Esophagus (tissue), 2 donors: ENCODE data around the gene SLFN12. TPM values are rescaled to one million over a fixed set of nuclear protein-coding genes. Genes with fewer than 3 reads are reported as not detected.

Experiments
- H3K27ac ChIP-seq, 2 donors: one replicate each; pipeline ENCODE4 v1.5.1; 2013; ENCODE audit warnings: low read depth in 2 of 2, mild to moderate bottlenecking in 2 of 2, inconsistent platforms in 1 of 2, low read length in 1 of 2, moderate library complexity in 1 of 2
- H3K27me3 ChIP-seq, 2 donors: one replicate each; pipeline ENCODE4 v1.6.1; 2013; ENCODE audit warnings: low read length in 2 of 2, control low read depth in 1 of 2, mild to moderate bottlenecking in 1 of 2; ENCODE audit not compliant: insufficient read depth in 2 of 2, control insufficient read depth in 1 of 2
- H3K36me3 ChIP-seq, 2 donors: one replicate each; pipeline ENCODE4 v1.6.1; 2013; ENCODE audit warnings: low read length in 1 of 2; ENCODE audit not compliant: control insufficient read depth in 2 of 2, insufficient read depth in 2 of 2
- H3K4me1 ChIP-seq, 2 donors: one replicate each; pipeline ENCODE4 v1.6.1; 2013; ENCODE audit warnings: low read length in 1 of 2; ENCODE audit not compliant: control insufficient read depth in 2 of 2, insufficient read depth in 2 of 2
- H3K4me3 ChIP-seq, 2 donors: one replicate each; pipeline ENCODE4 v1.5.1; 2013; ENCODE audit warnings: low read length in 2 of 2, mild to moderate bottlenecking in 2 of 2, low read depth in 1 of 2, moderate library complexity in 1 of 2
- H3K9me3 ChIP-seq, 2 donors: one replicate each; pipeline ENCODE4 v1.6.1; 2013; ENCODE audit warnings: mild to moderate bottlenecking in 2 of 2, low read depth in 1 of 2, low read length in 1 of 2, moderate library complexity in 1 of 2; ENCODE audit not compliant: control insufficient read depth in 2 of 2, insufficient read depth in 1 of 2
- WGBS, 2 donors: extraction: QIAGEN DNeasy Blood & Tissue Kit; methylation state at CpG; one replicate each; pipeline ENCODE4 v1.1.7; 2013; 5-methylcytosine and 5-hydroxymethylcytosine counted together
- polyA plus RNA-seq, 2 donors: library from polyadenylated mRNA; stranded (reverse); fragments of 200-250 nt; gene quantifications; one replicate each; pipeline ENCODE4 v1.2.3, GENCODE V29; 2013
- donor health status: healthy with polysubstance abuse.
- donor health status: Bipolar disorder and iron deficiency.

The SLFN12 gene
- polyA plus RNA-seq, 2 donors: 1.9 to 2.0 TPM

DNA sequence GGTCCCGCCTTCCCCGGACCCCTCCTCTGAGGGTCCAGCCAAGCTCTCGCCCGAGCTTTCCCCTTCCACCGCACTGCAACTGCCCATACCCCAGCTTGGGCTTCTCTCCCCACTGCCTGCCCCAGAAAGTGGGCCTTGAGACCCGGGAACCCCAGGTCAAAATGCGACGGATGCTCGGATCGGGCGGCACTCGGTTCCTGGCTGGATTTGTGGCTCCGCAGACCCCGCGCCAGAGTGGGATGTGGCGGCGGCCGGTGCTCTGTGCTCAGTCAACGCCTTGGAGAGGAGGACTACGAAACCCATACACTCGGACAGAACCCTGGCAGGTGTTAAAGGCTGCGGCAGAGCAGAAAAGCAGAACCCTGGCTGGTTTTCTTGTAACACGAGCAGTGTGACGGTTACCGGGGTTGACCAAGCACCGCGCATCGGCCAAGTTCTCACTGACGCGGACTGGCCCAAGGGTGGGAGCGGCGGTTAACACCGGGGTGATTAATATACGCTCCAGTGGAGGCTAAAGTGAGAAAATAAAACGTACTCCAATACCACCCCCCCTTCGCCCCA, 17.2 kb upstream of the SLFN12 start:
- Histone ChIP-seq H3K9me3 (no peaks in the 10 kb centered on the region), H3K27ac (no peak overlapping the region), H3K4me1 (no peaks in the 10 kb centered on the region), H3K27me3 (no peaks in the 10 kb centered on the region), H3K36me3 (no peaks in the 10 kb centered on the region), H3K4me3 (no peak overlapping the region)
- 31 to 41% methylated on average over 36 of the region's 36 CpGs for WGBS, 2 donors

DNA sequence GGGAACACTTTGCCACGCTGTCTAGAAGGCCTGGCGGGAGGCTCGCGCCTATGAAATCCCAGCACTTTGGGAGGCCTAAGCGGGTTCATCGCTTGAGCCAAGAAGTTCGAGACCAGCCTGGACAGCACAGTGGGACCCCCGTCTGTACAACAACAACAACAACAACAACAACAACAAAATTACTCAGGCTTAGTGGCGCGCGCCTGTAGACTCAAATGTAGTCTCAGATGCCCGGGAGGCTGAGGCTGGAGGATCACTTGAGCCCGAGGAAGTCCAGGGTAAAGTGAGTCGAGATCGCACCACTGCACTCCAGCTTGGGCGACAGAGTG, 16.6 kb upstream of the SLFN12 start:
- Histone ChIP-seq H3K27ac (peak overlapping the region in 1 of 2 donors; percentile 66), H3K36me3 (no peaks in the 10 kb centered on the region), H3K9me3 (no peaks in the 10 kb centered on the region), H3K4me3 (no peak overlapping the region), H3K27me3 (no peaks in the 10 kb centered on the region), H3K4me1 (no peaks in the 10 kb centered on the region)
- whole genome bisulfite sequencing, 2 donors: 37 to 41% methylated on average over 15 to 16 of the region's 16 CpGs

DNA sequence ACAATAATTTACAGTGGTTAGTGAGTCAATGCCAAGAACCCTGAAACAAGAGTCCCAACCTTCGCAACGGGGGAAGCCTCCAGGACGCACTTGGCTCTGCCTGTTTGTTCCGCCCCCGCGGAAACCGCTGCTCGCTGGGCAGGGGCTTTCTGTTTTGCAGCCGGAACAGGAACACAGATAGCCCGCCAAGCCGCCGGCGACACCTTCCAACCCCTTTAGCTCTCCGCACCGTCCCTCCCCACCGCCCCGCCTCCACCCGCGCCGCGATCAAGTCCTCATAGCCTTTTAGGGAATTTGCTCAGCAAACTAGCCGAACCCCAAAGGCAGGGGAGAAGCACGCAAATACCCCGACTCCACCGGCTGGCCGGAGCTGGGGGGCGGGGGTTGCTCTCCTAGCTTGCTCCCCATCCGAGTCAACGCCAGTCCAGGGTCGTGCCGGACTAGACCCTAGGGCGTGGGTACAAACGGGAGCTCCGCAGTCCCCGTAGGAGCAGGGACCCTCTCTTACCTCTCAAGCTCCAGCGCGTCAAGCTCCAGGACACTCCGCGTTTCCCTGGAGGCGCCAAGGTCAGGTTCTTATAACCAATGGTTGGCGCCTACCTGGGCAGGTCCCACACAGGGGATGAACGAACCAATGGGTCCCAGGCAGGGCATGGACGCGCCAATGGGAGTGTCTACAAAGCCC, 16.1 kb upstream of the SLFN12 start, which contains the start of gene SLFN13:
Gene SLFN13 (minus strand): TSS at position 553 of the 685 bp plus-strand sequence. CDS start 3,086 bp downstream, outside the sequence.
- WGBS, 2 donors: 2% methylated on average over 44 of the region's 44 CpGs
- no peaks in the 10 kb centered on the region for H3K36me3 ChIP-seq
- H3K27ac ChIP-seq: peak within 1 kb of the TSS; percentile 59 to 66
- H3K4me3 ChIP-seq: peak within 1 kb of the TSS; percentile 53 to 57
- no peaks in the 10 kb centered on the region for H3K27me3 ChIP-seq
- no peaks in the 10 kb centered on the region for H3K4me1 ChIP-seq
- no peaks in the 10 kb centered on the region for H3K9me3 ChIP-seq

DNA sequence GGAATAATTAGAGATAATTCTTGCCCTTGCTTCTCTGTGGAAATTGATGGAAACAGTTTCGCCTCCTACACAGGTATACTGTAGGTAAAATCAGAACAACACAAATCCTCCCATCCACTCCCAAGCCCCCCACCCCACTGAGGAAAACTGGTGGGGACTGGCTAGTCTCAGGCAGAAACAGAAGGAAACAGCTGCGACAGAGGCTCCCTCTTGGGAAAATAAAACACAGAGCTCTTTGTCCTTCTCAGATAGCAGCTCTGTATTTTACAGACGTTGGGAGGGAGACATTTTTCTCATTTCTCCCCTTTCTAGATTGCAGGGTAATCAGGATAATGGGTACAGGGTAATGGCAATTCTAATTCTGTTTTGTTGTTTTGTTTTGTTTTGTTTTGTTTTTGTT, 15.2 kb upstream of the SLFN12 start:
- H3K27ac ChIP-seq: peak overlapping the region in 1 of 2 donors; percentile 66
- H3K27me3 ChIP-seq: no peaks in the 10 kb centered on the region
- no peaks in the 10 kb centered on the region for H3K36me3 ChIP-seq
- peak overlapping the region in 1 of 2 donors; percentile 53 for H3K4me3 ChIP-seq
- H3K9me3 ChIP-seq: no peaks in the 10 kb centered on the region
- 46 to 56% methylated on average over 3 of the region's 3 CpGs for WGBS, 2 donors
- no peaks in the 10 kb centered on the region for H3K4me1 ChIP-seq

DNA sequence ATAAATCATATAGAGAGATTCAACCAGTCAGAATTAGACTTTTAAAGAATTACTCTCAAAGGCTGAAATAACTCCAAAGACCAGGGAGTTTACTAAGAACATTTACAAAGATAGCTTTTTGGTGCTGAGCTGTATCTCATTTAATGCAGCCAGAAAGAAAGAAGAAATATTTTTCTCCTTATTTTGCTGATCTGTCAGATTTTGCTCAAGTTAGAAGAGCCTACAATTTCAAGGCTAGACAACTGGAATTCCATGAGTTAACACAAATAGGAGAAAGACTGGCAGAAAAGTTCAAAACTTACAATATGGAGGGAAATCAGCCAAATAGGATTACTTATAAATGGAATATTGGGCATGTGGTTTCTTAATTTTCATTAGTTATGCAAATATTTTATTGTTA, 6.1 kb upstream of the SLFN12 start:
- H3K4me1 ChIP-seq: peaks cover 0 to 2% of the 10 kb centered on the region in 2 donors
- no peaks in the 10 kb centered on the region for H3K9me3 ChIP-seq
- H3K4me3 ChIP-seq: no peak overlapping the region
- H3K36me3 ChIP-seq: no peaks in the 10 kb centered on the region
- no peaks in the 10 kb centered on the region for H3K27me3 ChIP-seq
- H3K27ac ChIP-seq: no peak overlapping the region

DNA sequence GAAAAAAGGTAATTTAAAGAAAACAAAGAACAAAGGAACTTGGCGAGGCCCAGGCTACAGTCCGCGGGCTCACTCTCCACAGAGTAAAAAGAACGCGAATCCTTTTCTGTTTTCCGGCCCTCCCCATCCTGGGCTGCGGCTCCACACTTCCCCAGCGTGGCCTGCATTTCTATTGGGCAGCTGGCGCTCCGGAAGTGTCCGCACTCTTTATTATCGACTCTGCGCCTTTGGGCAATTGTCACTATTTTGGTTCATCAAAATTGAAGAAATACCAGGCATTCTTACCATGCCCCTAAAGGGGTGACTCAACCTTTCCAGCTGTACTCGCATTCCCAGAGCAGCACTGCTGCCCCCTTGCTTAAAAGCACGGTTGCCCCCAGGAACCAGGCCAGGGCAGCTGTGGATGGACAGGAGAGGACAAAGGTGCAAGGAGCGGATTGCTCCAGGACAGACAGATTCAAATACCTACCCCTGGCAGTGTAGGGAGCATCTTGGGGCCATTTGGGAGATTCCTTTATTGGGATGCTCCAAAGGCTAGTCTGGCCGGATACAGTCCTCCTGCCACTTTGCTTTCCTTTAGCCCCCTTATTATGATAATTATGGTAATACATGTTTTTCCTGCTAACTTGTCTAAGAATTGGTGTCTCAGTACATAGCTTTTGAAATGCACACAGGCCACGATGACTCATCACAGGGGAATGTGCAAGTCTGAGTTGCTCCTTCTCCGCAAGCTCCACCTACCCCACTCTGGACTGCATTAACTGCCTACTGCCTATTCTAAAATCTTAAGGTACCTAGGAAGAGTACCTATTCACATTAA, 985 bp upstream of the SLFN12 start:
- Histone ChIP-seq H3K4me1 (peaks cover 0 to 5% of the 10 kb centered on the region in 2 donors), H3K4me3 (peak overlapping the region; percentile 56 to 71), H3K36me3 (no peaks in the 10 kb centered on the region), H3K27me3 (no peaks in the 10 kb centered on the region), H3K9me3 (no peaks in the 10 kb centered on the region), H3K27ac (peak overlapping the region; percentile 90 to 91)
- 8 to 11% methylated on average over 19 of the region's 19 CpGs for WGBS, 2 donors

DNA sequence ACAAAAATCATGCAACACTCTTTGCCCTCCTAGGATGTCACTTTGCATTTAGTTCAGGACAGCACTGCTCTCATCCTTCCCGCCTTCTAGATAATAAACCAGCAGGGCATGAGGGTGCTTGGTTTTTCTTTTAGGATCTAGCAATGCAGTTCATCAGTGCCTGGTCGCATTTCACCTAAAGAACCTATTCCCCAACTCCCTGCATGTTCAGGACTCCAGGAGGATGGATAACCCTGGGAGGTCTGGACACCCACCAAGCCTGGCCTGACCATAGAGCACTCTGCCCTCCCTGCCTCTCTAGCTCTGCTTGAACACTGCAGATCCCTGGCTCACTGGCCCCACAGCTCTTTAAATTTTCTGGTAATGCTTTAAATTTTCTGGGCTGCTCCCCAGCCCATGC, 2.6 kb downstream of the SLFN12 start:
- Histone ChIP-seq H3K4me1 (peaks cover 0 to 5% of the 10 kb centered on the region in 2 donors), H3K9me3 (no peaks in the 10 kb centered on the region), H3K36me3 (no peaks in the 10 kb centered on the region), H3K27me3 (no peaks in the 10 kb centered on the region), H3K27ac (no peak overlapping the region), H3K4me3 (no peak overlapping the region)
- WGBS, 2 donors: 96 to 100% methylated on average over 2 of the region's 2 CpGs

DNA sequence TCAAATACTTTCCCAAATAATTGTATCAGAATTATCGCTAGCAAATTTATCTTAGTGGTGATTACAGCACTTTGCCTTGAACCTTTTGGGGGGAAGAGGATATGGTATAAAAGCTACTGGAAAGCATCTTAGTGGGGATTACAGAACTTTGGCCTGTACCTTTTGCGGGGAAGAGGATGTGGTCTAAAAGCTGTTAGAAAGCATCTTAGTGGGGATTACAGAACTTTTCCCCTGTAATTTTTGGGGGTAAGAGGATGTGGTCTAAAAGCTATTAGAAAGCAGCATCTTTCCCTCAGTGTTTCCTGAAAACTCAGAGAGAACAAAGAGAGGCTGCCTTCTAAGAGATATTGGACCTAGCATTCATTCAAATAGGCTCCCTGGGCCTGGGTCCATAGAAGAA, 4.1 kb downstream of the SLFN12 start:
- Histone ChIP-seq H3K27ac (no peak overlapping the region), H3K27me3 (no peaks in the 10 kb centered on the region), H3K36me3 (no peaks in the 10 kb centered on the region), H3K4me3 (no peak overlapping the region), H3K9me3 (no peaks in the 10 kb centered on the region), H3K4me1 (peaks cover 0 to 1% of the 10 kb centered on the region in 2 donors)
- 86 to 92% methylated on average over 2 of the region's 2 CpGs for WGBS, 2 donors

DNA sequence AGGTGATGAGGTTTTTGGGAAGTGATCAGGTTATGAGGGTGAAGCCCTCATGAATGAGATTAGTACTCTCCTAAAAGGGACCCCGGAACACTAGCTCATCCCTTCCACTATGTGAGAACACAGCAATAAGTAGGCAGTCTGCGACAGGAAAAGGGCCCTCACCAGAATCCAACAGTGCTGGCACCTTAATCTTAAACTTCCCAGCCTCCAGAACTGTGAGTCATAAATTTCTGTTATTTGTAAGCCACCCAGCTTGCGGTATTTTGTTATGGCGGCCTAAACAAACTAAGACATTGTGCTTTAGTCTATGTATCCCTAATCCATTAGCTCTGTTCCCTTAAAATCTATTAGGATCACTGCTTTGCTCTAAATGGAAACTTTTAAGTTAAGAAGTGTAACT, 8.5 kb downstream of the SLFN12 start:
- Histone ChIP-seq H3K36me3 (no peaks in the 10 kb centered on the region), H3K27me3 (no peaks in the 10 kb centered on the region), H3K9me3 (no peaks in the 10 kb centered on the region), H3K27ac (no peak overlapping the region), H3K4me3 (no peak overlapping the region), H3K4me1 (no peaks in the 10 kb centered on the region)
- 87% methylated on average over 4 of the region's 4 CpGs for WGBS, 2 donors
